Measurements from ENCODE around the gene ASH1L. TPM values are rescaled to one million over a fixed set of nuclear protein-coding genes. Genes with fewer than 3 reads are reported as not detected.

Gene ASH1L
- total and polyA plus RNA-seq, 2 experiments from 2014 or later = 23.6 to 24.7 TPM

DNA sequence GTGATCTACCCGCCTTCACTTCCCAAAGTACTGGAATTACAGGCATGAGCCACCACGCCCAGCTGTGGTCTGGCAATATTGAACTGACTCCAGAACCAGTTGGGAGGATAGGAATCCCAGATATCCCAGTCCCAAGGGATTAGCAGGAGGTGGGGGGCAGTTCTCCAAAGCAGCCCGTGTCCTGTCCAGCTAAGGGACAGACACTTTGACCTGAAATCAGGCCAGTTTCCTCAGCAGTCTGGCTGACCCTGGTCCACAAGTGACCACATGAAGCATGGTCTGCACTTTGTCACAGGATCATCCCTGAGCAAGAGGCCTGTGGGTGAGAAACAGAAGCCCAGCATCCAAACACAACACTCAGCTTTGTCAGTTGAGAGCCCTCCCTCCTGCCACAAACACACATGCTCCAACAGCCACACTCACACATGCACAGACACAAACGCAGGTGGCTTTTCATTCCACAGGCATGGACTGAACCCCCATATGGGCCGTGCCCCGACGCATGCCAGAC, 256.7 kb downstream of the ASH1L start:
- peaks cover 21% of the 10 kb centered on the region for H3K79me2 ChIP-seq (replicated peaks; ENCODE audit: insufficient read depth)
- H3K27me3 Mint-ChIP-seq (ENCODE audit: insufficient read depth, low read depth, poor library complexity) = peaks cover 10% of the 10 kb centered on the region
- peaks cover 20% of the 10 kb centered on the region for H3K4me1 ChIP-seq (ENCODE audit: insufficient read depth)
- no peak overlapping the region for H3K27ac Mint-ChIP-seq
- H3K4me3 Mint-ChIP-seq = no peak overlapping the region
- DNase-seq (ENCODE audit: low spot score) = no peak
- H3K4me3 ChIP-seq = no peak overlapping the region
- peak overlapping the region; percentile 14; the same call in 1 of the 2 replicates for H2AFZ ChIP-seq
- TF ChIP-seq NANOG (IDR thresholded peaks at IDR 0.05; ENCODE audit: borderline replicate concordance) = no peak
- TF ChIP-seq, protein P1, sequence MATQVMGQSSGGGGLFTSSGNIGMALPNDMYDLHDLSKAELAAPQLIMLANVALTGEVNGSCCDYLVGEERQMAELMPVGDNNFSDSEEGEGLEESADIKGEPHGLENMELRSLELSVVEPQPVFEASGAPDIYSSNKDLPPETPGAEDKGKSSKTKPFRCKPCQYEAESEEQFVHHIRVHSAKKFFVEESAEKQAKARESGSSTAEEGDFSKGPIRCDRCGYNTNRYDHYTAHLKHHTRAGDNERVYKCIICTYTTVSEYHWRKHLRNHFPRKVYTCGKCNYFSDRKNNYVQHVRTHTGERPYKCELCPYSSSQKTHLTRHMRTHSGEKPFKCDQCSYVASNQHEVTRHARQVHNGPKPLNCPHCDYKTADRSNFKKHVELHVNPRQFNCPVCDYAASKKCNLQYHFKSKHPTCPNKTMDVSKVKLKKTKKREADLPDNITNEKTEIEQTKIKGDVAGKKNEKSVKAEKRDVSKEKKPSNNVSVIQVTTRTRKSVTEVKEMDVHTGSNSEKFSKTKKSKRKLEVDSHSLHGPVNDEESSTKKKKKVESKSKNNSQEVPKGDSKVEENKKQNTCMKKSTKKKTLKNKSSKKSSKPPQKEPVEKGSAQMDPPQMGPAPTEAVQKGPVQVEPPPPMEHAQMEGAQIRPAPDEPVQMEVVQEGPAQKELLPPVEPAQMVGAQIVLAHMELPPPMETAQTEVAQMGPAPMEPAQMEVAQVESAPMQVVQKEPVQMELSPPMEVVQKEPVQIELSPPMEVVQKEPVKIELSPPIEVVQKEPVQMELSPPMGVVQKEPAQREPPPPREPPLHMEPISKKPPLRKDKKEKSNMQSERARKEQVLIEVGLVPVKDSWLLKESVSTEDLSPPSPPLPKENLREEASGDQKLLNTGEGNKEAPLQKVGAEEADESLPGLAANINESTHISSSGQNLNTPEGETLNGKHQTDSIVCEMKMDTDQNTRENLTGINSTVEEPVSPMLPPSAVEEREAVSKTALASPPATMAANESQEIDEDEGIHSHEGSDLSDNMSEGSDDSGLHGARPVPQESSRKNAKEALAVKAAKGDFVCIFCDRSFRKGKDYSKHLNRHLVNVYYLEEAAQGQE (IDR thresholded peaks at IDR 0.05; ENCODE audit: unreplicated experiment) = no peak
- TF ChIP-seq, protein P2, sequence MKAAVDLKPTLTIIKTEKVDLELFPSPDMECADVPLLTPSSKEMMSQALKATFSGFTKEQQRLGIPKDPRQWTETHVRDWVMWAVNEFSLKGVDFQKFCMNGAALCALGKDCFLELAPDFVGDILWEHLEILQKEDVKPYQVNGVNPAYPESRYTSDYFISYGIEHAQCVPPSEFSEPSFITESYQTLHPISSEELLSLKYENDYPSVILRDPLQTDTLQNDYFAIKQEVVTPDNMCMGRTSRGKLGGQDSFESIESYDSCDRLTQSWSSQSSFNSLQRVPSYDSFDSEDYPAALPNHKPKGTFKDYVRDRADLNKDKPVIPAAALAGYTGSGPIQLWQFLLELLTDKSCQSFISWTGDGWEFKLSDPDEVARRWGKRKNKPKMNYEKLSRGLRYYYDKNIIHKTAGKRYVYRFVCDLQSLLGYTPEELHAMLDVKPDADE (IDR thresholded peaks at IDR 0.05) = no peak
- no peak for TF ChIP-seq CREB1 (CRISPR knock-in tag; IDR thresholded peaks at IDR 0.05; ENCODE audit: low read depth)
- TF ChIP-seq ZNF331 (CRISPR knock-in tag; IDR thresholded peaks at IDR 0.05; ENCODE audit: low read depth) = no peak
- TF ChIP-seq JUNB (IDR thresholded peaks at IDR 0.05; ENCODE audit: unreplicated experiment) = no peak
- TF ChIP-seq, protein P3, sequence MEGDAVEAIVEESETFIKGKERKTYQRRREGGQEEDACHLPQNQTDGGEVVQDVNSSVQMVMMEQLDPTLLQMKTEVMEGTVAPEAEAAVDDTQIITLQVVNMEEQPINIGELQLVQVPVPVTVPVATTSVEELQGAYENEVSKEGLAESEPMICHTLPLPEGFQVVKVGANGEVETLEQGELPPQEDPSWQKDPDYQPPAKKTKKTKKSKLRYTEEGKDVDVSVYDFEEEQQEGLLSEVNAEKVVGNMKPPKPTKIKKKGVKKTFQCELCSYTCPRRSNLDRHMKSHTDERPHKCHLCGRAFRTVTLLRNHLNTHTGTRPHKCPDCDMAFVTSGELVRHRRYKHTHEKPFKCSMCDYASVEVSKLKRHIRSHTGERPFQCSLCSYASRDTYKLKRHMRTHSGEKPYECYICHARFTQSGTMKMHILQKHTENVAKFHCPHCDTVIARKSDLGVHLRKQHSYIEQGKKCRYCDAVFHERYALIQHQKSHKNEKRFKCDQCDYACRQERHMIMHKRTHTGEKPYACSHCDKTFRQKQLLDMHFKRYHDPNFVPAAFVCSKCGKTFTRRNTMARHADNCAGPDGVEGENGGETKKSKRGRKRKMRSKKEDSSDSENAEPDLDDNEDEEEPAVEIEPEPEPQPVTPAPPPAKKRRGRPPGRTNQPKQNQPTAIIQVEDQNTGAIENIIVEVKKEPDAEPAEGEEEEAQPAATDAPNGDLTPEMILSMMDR (conservative IDR thresholded peaks at IDR 0.05; ENCODE audit: low read depth in 2 of 2) = no peak
- TF ChIP-seq, protein P4, sequence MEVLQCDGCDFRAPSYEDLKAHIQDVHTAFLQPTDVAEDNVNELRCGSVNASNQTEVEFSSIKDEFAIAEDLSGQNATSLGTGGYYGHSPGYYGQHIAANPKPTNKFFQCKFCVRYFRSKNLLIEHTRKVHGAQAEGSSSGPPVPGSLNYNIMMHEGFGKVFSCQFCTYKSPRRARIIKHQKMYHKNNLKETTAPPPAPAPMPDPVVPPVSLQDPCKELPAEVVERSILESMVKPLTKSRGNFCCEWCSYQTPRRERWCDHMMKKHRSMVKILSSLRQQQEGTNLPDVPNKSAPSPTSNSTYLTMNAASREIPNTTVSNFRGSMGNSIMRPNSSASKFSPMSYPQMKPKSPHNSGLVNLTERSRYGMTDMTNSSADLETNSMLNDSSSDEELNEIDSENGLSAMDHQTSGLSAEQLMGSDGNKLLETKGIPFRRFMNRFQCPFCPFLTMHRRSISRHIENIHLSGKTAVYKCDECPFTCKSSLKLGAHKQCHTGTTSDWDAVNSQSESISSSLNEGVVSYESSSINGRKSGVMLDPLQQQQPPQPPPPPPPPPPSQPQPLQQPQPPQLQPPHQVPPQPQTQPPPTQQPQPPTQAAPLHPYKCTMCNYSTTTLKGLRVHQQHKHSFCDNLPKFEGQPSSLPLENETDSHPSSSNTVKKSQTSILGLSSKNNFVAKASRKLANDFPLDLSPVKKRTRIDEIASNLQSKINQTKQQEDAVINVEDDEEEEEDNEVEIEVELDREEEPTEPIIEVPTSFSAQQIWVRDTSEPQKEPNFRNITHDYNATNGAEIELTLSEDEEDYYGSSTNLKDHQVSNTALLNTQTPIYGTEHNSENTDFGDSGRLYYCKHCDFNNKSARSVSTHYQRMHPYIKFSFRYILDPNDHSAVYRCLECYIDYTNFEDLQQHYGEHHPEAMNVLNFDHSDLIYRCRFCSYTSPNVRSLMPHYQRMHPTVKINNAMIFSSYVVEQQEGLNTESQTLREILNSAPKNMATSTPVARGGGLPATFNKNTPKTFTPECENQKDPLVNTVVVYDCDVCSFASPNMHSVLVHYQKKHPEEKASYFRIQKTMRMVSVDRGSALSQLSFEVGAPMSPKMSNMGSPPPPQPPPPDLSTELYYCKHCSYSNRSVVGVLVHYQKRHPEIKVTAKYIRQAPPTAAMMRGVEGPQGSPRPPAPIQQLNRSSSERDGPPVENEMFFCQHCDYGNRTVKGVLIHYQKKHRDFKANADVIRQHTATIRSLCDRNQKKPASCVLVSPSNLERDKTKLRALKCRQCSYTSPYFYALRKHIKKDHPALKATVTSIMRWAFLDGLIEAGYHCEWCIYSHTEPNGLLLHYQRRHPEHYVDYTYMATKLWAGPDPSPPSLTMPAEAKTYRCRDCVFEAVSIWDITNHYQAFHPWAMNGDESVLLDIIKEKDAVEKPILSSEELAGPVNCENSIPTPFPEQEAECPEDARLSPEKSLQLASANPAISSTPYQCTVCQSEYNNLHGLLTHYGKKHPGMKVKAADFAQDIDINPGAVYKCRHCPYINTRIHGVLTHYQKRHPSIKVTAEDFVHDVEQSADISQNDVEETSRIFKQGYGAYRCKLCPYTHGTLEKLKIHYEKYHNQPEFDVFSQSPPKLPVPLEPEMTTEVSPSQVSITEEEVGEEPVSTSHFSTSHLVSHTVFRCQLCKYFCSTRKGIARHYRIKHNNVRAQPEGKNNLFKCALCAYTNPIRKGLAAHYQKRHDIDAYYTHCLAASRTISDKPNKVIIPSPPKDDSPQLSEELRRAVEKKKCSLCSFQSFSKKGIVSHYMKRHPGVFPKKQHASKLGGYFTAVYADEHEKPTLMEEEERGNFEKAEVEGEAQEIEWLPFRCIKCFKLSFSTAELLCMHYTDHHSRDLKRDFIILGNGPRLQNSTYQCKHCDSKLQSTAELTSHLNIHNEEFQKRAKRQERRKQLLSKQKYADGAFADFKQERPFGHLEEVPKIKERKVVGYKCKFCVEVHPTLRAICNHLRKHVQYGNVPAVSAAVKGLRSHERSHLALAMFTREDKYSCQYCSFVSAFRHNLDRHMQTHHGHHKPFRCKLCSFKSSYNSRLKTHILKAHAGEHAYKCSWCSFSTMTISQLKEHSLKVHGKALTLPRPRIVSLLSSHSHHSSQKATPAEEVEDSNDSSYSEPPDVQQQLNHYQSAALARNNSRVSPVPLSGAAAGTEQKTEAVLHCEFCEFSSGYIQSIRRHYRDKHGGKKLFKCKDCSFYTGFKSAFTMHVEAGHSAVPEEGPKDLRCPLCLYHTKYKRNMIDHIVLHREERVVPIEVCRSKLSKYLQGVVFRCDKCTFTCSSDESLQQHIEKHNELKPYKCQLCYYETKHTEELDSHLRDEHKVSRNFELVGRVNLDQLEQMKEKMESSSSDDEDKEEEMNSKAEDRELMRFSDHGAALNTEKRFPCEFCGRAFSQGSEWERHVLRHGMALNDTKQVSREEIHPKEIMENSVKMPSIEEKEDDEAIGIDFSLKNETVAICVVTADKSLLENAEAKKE (CRISPR knock-in tag; IDR thresholded peaks at IDR 0.05) = no peak
- no peak for TF ChIP-seq EZH2phosphoT487 (IDR thresholded peaks at IDR 0.05; ENCODE audit: unreplicated experiment)
- no peak for TF ChIP-seq POLR2AphosphoS5 (IDR thresholded peaks at IDR 0.05; ENCODE audit: low read depth)
- TF ChIP-seq EZH2 (IDR thresholded peaks at IDR 0.05; ENCODE audit: low read depth, unreplicated experiment) = no peak
- peaks cover 13% of the 10 kb centered on the region; the same call in 1 of the 2 replicates for H3F3A ChIP-seq (replicated peaks; ENCODE audit: low read depth)
- no peak overlapping the region for H3K27ac ChIP-seq (ENCODE audit: low read depth)
- H3K9me3 Mint-ChIP-seq = no peaks in the 10 kb centered on the region
- H3K4me2 ChIP-seq = no peak overlapping the region
- H3K36me3 ChIP-seq (ENCODE audit: insufficient read depth) = peaks cover 8% of the 10 kb centered on the region
- ATAC-seq = no peak
- peaks cover 21% of the 10 kb centered on the region for H3K4me1 Mint-ChIP-seq
- H4K20me1 ChIP-seq (replicated peaks; ENCODE audit: insufficient read depth) = peaks cover 9% of the 10 kb centered on the region
- no peaks in the 10 kb centered on the region for H3K9me2 ChIP-seq (ENCODE audit: insufficient read depth)
- H3K36me3 Mint-ChIP-seq (ENCODE audit: low read depth) = peaks cover 15% of the 10 kb centered on the region
- H3K27me3 ChIP-seq (ENCODE audit: insufficient read depth) = no peaks in the 10 kb centered on the region

All from GM23338 (cell line).